BJ (cell line): ENCODE data around the gene CNPY4. TPM values are rescaled to one million over a fixed set of nuclear protein-coding genes. Genes with fewer than 3 reads are reported as not detected.
"Not testable (repeated sequence)": the region's sequence is repeated elsewhere in the genome, so short reads cannot be mapped to it uniquely, and the experiment has no call there.

ENCODE experiments used
- CTCF ChIA-PET: fragments of 350-600 bp; formaldehyde crosslinking; extraction: SDS; loops from one replicate; lab custom pipeline; 2021; ENCODE audit warnings: antibody characterized with exemption, inconsistent platforms; lab: Yijun Ruan, JAX
- POLR2A ChIA-PET: fragments of 300-600 bp; sonication (Branson Sonifier 250); formaldehyde crosslinking; extraction: SDS; loops from one replicate; lab custom pipeline; 2021; ENCODE audit warnings: antibody characterized with exemption; lab: Charles Lee
- DNase-seq: peaks from one replicate; pipeline ENCODE4 v3.0.0-alpha.2; 2011; ENCODE audit warnings: low read depth
- H3K27me3 ChIP-seq: 2 replicates; pipeline ENCODE4 v1.6.0; 2011; ENCODE audit warnings: low read length; ENCODE audit not compliant: control insufficient read depth, insufficient read depth
- H3K36me3 ChIP-seq: 2 replicates; pipeline ENCODE4 v1.5.1; 2011; ENCODE audit warnings: low read length; ENCODE audit not compliant: control insufficient read depth, insufficient read depth
- H3K4me3 ChIP-seq: 2 replicates; pipeline ENCODE4 v1.5.1; 2011; ENCODE audit warnings: low read depth, mild to moderate bottlenecking, control low read depth, low read length
- polyA plus RNA-seq: library from polyadenylated mRNA; depleted of rRNA; stranded (reverse); fragments of >200 nt; gene quantifications from 2 replicates; pipeline ENCODE4 v1.2.3, GENCODE V29; 2011
- TF ChIP-seq, protein P1 (sequence below): IDR thresholded peaks from 2 replicates; pipeline ENCODE4 v1.5.1; 2011; ENCODE audit warnings: low read depth, mild to moderate bottlenecking, control low read depth, inconsistent platforms, low read length, moderate library complexity; ENCODE audit not compliant: insufficient read depth

The CNPY4 gene
- polyA plus RNA-seq, 1 experiment, result 20.9 TPM

DNA sequence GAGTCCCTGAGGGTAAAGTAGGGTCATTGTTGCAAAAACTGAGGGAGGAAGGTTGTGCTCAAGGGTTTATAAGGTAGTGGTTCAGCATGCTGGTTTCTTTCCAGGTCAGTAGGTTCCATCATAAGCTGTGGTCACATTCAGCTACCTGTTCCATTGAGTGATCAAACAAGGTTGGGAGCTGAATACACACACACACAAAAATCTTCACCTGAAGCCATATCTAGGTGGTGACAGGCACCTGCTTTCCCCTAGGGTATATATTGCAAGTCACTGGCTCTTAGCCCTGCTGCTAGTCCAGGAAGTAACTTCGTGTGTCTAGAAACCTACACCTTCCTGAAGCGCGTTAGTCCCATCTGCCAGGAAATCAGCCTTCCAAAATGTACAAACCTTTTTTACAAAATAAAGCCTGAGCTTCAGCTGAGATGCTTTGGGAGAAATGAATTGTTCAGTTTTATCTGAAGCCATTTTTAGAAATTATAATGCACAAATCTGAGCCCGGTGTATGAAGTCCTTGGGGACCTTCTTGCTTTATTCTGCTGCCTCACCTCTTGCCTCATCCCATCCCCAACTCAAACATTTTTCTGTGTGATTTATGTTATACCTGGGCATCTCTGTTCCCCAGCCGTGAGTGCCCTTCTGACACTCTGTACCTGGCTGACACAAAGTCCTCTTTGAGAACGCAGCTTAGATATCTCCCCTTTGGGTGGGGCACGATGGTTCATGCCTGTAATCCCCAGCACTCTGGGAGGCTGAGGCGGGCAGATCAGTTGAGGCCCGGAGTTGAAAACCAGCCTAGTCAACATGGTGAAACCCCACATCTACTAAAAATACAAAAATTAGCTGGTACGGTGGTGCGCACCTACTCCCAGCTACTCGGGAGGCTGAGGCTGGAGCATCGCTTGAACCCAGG is 18.7 kb downstream of the CNPY4 start:
- Histone ChIP-seq H3K4me3 (no peak overlapping the region), H3K27me3 (no peaks in the 10 kb centered on the region), H3K36me3 (no peaks in the 10 kb centered on the region)
- CTCF ChIA-PET, result interaction anchor here (0.5 to 1.0 kb wide), 3 partner anchors 13 to 77 kb away, joined by 3 read pairs; no protein-coding TSS in a partner anchor
- DNase-seq, result no peak
- POLR2A ChIA-PET, result no interaction called here
- TF ChIP-seq, protein P1, sequence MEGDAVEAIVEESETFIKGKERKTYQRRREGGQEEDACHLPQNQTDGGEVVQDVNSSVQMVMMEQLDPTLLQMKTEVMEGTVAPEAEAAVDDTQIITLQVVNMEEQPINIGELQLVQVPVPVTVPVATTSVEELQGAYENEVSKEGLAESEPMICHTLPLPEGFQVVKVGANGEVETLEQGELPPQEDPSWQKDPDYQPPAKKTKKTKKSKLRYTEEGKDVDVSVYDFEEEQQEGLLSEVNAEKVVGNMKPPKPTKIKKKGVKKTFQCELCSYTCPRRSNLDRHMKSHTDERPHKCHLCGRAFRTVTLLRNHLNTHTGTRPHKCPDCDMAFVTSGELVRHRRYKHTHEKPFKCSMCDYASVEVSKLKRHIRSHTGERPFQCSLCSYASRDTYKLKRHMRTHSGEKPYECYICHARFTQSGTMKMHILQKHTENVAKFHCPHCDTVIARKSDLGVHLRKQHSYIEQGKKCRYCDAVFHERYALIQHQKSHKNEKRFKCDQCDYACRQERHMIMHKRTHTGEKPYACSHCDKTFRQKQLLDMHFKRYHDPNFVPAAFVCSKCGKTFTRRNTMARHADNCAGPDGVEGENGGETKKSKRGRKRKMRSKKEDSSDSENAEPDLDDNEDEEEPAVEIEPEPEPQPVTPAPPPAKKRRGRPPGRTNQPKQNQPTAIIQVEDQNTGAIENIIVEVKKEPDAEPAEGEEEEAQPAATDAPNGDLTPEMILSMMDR, result no peak

DNA sequence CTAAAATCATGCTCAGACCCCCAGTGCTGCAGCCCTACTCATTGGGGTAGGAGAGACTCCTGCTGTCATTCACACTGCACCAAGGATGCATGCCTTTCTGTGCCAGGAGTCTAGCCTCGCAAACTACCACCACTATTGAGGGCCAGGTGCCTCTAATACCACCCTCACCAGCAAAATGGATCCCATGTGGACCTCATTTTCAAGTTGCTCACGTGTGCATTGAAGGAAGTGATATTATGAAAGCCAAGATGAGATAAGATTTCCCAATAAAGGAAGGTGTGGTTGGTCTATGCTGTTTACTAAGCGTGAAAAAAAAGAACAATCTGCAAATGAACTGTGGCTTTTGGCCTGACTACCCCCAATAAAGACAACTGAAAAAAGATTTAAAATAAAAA is 22.1 kb downstream of the CNPY4 start:
- no peak for DNase-seq
- TF ChIP-seq, protein P1, result no peak
- Histone ChIP-seq H3K27me3 (no peaks in the 10 kb centered on the region), H3K36me3 (no peaks in the 10 kb centered on the region), H3K4me3 (no peak overlapping the region)
- ChIA-PET POLR2A (no interaction called here), CTCF (interaction anchor here (5.1 kb wide), 1 partner anchor 11 kb away, joined by 49 read pairs; no protein-coding TSS in a partner anchor)

DNA sequence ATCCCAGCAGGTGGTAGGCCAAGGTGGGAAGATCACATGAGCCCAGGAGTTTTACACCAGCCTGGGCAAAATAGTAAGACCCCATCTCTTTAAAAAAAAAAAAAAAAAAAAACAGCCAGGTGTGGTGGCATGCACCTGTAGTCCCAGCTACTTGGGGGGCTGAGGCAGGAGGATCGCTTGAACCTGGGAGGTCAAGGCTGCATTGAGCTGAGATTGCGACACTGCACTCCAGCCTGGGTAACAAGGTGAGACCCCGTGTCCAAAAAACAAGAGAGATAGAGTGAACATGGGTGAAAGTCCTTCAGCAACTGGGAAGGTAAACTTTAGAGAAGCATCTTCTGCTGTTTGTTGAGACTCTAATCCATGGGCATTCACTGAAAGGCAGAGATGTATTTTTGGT is 23.0 kb downstream of the CNPY4 start:
- ChIA-PET POLR2A (no interaction called here), CTCF (interaction anchor here (0.9 to 5.1 kb wide), 2 partner anchors 12 to 17 kb away, joined by 3 to 49 read pairs; no protein-coding TSS in a partner anchor)

DNA sequence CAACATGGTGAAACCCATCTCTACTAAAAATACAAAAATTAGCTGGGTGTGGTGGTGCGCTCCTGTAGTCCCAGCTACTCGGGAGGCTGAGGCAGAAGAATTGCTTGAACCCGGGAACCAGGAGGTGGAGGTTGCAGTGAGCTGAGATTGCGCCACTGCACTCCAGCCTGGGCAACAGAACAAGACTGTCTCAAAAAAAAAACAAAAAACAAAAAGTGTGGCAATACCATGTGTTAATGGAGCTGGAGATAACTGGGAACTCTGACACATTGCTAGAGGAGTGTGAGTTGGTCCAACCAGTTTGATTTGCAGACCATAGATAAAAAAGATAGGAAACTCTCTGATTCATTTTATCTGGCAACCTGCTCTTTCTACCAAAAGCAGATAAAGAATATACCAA is 26.9 kb downstream of the CNPY4 start:
- POLR2A ChIA-PET, H3K36me3 ChIP-seq, H3K27me3 ChIP-seq, H3K4me3 ChIP-seq, DNase-seq: not testable (repeated sequence)
- CTCF ChIA-PET, result interaction anchor here (5.6 kb wide), 1 partner anchor 15 kb away, joined by 38 read pairs; no protein-coding TSS in a partner anchor

More for the DNA sequence above, 23.0 kb downstream of the CNPY4 start:
- H3K4me3 ChIP-seq, result no peak overlapping the region
- H3K27me3 ChIP-seq, result no peaks in the 10 kb centered on the region
- DNase-seq, result no peak
- TF ChIP-seq, protein P1, result no peak
- H3K36me3 ChIP-seq, result no peaks in the 10 kb centered on the region

DNA sequence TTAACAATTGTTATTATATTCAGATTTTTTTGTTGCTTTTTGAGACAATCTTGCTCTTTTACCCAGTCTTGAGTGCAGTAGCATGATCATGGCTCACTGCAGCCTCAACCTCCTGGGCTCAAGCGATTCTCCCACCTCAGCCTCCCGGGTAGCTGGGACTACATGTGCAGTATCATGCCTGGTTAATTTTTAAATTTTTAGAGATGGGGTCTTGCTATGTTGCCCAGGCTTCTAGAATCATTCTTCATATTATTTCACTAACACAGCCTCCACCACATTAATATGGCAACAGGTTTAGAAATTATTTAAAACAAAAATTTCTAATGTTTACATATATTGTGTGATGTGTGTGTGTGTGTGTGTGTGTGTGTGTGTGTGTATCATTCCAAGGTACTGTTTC is 27.8 kb downstream of the CNPY4 start:
- H3K27me3 ChIP-seq, result no peaks in the 10 kb centered on the region
- POLR2A ChIA-PET, result no interaction called here
- CTCF ChIA-PET, result interaction anchor here (0.8 to 5.6 kb wide), 3 partner anchors 11 to 70 kb away, joined by 3 to 38 read pairs (median 4); no protein-coding TSS in a partner anchor
- no peak overlapping the region for H3K4me3 ChIP-seq
- TF ChIP-seq, protein P1, result no peak
- H3K36me3 ChIP-seq, result no peaks in the 10 kb centered on the region; the same call in 1 of the 2 replicates
- no peak for DNase-seq
